Skeletal muscle tissue (tissue), 4 donors: Measurements from ENCODE around the gene CHRNB4. TPM values are rescaled to one million over a fixed set of nuclear protein-coding genes. Genes with fewer than 3 reads are reported as not detected.

Experiments
- H3K27ac ChIP-seq: one replicate; pipeline ENCODE4 v1.7.0; 2013; ENCODE audit warnings: mild to moderate bottlenecking, low read depth, low read length, inconsistent platforms
- H3K27me3 ChIP-seq, 3 donors: one replicate each; pipeline ENCODE4 v1.7.0; 2013; ENCODE audit warnings: low read length in 3 of 3; ENCODE audit not compliant: control insufficient read depth in 3 of 3, insufficient read depth in 3 of 3
- H3K36me3 ChIP-seq, 3 donors: one replicate each; pipeline ENCODE4 v1.7.0; 2013; ENCODE audit warnings: low read length in 3 of 3; ENCODE audit not compliant: control insufficient read depth in 3 of 3, insufficient read depth in 3 of 3
- H3K4me1 ChIP-seq, 3 donors: one replicate each; pipeline ENCODE4 v1.7.0; 2013; ENCODE audit warnings: low read length in 3 of 3, mild to moderate bottlenecking in 3 of 3; ENCODE audit not compliant: control insufficient read depth in 3 of 3, insufficient read depth in 3 of 3
- H3K4me3 ChIP-seq, 3 donors: one replicate each; pipeline ENCODE4 v1.7.0; 2013; ENCODE audit warnings: low read length in 3 of 3
- H3K9ac ChIP-seq, 3 donors: one replicate each; pipeline ENCODE4 v1.7.0; 2013; ENCODE audit warnings: low read length in 3 of 3, mild to moderate bottlenecking in 3 of 3, moderate library complexity in 2 of 3, low read depth in 1 of 3
- H3K9me3 ChIP-seq, 3 donors: one replicate each; pipeline ENCODE4 v1.7.0; 2013; ENCODE audit warnings: low read length in 3 of 3; ENCODE audit not compliant: control insufficient read depth in 3 of 3
- total RNA-seq: library from RNA; depleted of rRNA; stranded (reverse); fragments of >200 nt; gene quantifications from one replicate; pipeline ENCODE4 v1.2.3, GENCODE V29; 2014
- donor health status: Osteomylitis.

Gene CHRNB4
- total RNA-seq, 1 donor from 2014 or later: under 0.01 TPM

DNA sequence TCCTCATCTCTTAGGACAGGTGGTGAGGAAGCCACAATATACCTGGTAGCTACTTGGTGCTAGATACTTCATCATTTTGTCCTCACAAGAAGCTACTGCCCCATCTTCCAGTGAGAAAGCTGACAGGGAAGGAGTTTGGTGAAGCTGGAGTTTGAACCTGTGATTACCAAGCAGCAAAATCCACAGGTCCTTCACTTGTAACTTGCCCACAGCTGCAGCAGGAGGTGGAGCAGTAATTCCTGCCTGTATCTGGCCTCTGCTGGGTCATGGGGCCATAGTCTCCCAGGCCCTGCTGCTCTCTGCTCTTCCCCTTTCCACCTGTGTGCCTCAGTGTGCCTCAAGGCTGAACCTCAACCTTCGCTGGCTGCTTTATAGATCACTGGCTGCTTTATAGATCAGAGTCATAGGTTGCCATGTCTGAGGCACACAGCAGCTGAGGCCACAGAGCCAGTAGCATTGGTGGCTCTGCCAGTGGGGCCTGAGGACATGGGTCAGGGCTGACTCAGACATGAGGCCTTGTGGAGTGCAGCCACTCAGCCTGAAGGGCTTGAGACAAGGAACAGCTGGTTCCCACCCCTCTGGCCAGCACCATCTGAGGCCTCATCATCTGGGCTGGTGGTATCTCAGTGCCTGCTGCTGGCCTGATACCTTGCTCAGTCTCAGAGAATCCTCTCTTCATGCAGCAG is 11.1 kb upstream of the CHRNB4 start:
- Histone ChIP-seq H3K27ac (no peak overlapping the region), H3K4me3 (no peak overlapping the region), H3K27me3 (peaks cover 0 to 3% (median 0%) of the 10 kb centered on the region in 3 donors), H3K9ac (no peak overlapping the region), H3K36me3 (no peaks in the 10 kb centered on the region), H3K4me1 (peaks cover 7 to 13% (median 8%) of the 10 kb centered on the region in 3 donors), H3K9me3 (no peaks in the 10 kb centered on the region)

DNA sequence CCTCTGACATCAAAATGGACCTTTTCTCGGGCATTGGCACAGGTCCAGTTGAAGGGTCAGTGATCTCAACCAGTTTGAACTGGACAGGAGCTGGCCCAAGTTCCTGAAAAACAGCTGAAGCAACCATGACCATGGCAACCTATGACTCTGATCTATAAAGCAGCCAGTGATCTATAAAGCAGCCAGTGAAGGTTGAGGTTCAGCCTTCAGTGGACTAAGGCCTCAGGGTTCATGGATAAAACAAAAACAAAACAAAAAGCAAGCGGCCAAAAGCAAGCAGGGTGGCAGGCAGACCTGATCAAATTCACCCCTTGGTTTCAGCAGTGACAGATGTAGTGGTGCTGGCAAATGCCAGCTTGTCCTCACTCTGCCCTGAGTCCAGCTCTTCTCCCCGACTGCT is 10.0 kb upstream of the CHRNB4 start:
- H3K27ac ChIP-seq: no peak overlapping the region
- H3K4me3 ChIP-seq: no peak overlapping the region
- no peaks in the 10 kb centered on the region for H3K9me3 ChIP-seq
- H3K4me1 ChIP-seq: peaks cover 7 to 13% (median 8%) of the 10 kb centered on the region in 3 donors
- no peak overlapping the region for H3K9ac ChIP-seq
- peaks cover 0 to 3% (median 0%) of the 10 kb centered on the region in 3 donors for H3K27me3 ChIP-seq
- H3K36me3 ChIP-seq: no peaks in the 10 kb centered on the region

DNA sequence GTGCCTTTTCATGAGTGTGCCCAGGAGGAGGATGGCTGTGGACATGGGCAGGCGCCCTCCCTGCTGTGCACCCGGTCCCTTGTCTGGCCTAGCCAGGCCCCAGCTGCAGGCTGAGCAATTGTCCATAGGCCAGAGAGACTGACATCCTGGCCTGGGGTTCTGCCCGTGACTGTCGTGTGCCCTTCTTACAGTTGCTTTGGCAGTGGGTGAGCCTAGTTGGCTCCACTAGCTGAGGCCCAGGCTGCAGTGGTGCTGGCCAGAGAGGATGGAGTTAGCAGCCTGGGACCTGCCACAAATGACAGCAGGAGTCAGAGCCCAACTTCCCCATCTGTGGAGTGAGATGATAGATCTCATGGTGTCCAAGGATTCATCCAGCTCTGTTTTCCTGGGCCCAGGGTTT is 9.0 kb upstream of the CHRNB4 start:
- peaks cover 7 to 13% (median 12%) of the 10 kb centered on the region in 3 donors for H3K4me1 ChIP-seq
- no peak overlapping the region for H3K27ac ChIP-seq
- peak overlapping the region in 1 of 3 donors; percentile 33 for H3K9ac ChIP-seq
- no peaks in the 10 kb centered on the region for H3K36me3 ChIP-seq
- no peaks in the 10 kb centered on the region for H3K9me3 ChIP-seq
- no peak overlapping the region for H3K4me3 ChIP-seq
- peaks cover 0 to 3% (median 0%) of the 10 kb centered on the region in 3 donors for H3K27me3 ChIP-seq

DNA sequence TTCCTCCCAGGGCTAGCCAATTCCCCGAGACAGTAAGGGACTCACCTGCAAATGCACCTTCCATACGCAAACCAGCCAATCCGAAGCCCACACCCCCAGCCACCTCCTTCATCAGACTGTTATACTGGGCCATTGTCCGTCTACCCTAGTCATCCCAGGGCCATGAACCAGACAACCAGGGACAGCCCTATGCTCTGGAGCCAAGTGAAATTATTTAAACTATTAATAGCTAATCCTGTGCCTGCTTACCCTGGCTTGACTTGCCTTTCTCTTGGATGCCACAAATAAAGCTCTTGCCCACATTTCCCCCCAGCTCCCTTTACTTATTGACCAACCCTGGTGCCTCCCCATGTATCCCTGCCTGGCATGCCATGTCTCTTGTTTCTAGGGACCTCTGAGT is 4.0 kb upstream of the CHRNB4 start:
- peaks cover 3 to 12% (median 3%) of the 10 kb centered on the region in 3 donors for H3K4me1 ChIP-seq

DNA sequence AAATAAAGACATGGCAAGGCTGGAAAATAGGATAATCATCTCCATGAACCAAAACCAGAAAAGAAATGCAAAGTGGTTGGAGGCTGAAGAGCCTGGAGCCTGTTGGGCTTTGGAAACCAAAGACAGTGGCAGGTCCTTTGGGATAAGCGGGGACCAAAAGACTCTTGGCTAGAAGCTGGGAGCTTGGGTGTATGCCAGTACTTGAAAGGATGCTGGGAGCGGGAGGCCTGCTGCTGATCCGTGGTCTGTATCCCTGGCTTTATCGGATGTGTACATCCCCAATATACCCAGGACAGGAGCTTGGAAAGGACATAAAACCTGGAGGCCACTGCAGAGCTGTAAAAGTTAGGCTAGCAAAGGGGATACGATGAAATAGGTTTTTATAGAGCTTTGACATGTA is 1.3 kb upstream of the CHRNB4 start:
- peaks cover 3 to 12% (median 3%) of the 10 kb centered on the region in 3 donors for H3K4me1 ChIP-seq
- no peaks in the 10 kb centered on the region for H3K36me3 ChIP-seq
- H3K27ac ChIP-seq: no peak overlapping the region
- no peaks in the 10 kb centered on the region for H3K9me3 ChIP-seq
- no peak overlapping the region for H3K9ac ChIP-seq
- H3K4me3 ChIP-seq: no peak overlapping the region
- peaks cover 4 to 12% (median 6%) of the 10 kb centered on the region in 3 donors for H3K27me3 ChIP-seq

More for the DNA sequence above, 4.0 kb upstream of the CHRNB4 start:
- Histone ChIP-seq H3K27me3 (peaks cover 4 to 12% (median 6%) of the 10 kb centered on the region in 3 donors), H3K9ac (no peak overlapping the region), H3K9me3 (no peaks in the 10 kb centered on the region), H3K4me3 (no peak overlapping the region), H3K27ac (no peak overlapping the region), H3K36me3 (no peaks in the 10 kb centered on the region)

DNA sequence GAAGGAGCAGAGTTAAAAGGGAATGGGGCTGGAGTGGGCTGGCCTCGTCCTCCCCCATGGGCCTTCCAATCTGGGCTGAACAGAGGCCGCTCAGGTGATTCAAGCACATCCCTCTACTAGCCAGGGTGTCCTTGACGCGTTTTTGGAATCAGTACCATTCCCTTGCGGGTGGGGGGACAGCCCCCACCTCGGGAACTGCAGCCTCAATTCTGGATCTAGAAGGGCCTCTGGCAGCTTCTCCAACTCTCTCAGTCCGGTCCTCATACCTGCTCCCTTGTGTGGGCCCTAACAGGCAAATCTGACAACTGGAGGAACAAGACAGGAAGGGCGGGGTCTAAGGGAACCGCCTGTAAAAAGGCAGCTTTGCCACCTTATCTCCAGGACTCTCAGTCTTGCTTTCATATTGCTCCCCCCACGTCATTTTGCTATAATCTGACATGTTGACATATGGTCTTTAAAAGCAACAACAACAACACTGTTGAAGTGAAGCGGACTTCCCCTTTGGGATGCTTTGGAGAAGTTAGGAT is 802 bp upstream of the CHRNB4 start:
- Histone ChIP-seq H3K4me3 (no peak overlapping the region), H3K4me1 (peaks cover 3 to 12% (median 3%) of the 10 kb centered on the region in 3 donors), H3K9ac (no peak overlapping the region), H3K27me3 (peaks cover 4 to 12% (median 6%) of the 10 kb centered on the region in 3 donors), H3K27ac (no peak overlapping the region), H3K9me3 (no peaks in the 10 kb centered on the region), H3K36me3 (no peaks in the 10 kb centered on the region)

DNA sequence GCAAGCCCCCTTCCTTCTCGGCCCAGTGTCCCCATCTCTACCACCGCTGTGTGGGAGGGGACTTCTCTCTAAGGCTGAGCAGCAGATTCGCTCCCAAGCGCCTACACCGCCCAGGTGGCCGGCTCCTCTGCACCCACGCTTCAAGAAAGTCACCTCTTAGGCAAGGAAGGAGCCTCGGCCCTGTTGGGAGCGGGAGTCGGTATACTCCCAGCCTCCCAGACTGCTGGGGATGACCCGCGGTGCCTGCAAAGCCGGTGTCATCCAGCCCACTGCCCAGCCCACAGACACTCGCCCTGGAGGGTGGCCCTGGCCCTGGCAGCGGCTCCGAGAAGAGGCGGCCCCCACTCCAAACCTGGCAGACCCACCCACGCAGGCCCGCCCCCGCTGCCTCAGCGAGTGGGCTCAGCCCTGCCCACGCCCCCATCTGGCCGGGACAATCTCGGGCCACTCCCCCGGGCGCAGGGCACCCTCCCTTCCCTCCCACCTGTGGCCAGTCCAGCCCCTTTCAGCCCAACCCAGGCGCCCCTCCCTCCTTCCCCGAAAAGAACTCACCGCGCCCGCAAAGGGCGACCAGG is 396 bp downstream of the CHRNB4 start:
- H3K9me3 ChIP-seq: no peaks in the 10 kb centered on the region
- H3K27ac ChIP-seq: no peak overlapping the region
- peak overlapping the region in 1 of 3 donors; percentile 16 for H3K9ac ChIP-seq
- peak overlapping the region in 1 of 3 donors; percentile 13 for H3K4me3 ChIP-seq
- no peaks in the 10 kb centered on the region for H3K36me3 ChIP-seq
- H3K27me3 ChIP-seq: peaks cover 4 to 12% (median 6%) of the 10 kb centered on the region in 3 donors
- peaks cover 3 to 12% (median 3%) of the 10 kb centered on the region in 3 donors for H3K4me1 ChIP-seq

DNA sequence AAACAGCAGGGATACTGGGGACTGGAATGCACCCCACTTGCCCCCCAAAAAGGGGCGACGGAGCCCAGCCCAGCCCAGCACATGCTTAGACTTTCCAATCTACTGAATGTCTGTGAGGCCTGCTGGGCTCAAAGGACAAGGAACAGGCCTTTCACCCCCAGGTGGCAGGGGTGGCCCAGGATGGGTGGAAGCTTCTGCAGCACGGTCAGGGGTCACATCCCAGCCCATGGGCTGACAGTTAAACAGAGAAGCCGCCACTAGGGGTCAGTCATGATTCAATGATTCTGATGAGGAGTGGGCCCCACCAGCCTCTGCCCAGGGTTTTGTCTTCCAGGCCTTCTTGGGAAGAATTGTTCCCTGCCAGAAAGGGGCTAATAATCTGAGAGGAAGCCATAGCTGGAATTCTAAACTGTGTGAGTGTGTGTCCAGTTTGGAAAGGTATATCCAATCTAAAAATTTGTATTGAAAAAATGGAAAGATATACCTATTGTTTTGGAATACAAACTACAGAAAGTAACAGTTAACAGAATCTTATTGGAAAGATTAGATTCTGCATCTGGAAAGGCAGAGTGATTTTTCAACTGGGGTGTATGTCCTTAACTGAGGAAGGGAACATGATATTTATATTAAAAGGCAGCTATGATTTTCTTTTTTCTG is 2.2 kb downstream of the CHRNB4 start:
- H3K27ac ChIP-seq: no peak overlapping the region
- H3K9ac ChIP-seq: no peak overlapping the region
- no peaks in the 10 kb centered on the region for H3K36me3 ChIP-seq

DNA sequence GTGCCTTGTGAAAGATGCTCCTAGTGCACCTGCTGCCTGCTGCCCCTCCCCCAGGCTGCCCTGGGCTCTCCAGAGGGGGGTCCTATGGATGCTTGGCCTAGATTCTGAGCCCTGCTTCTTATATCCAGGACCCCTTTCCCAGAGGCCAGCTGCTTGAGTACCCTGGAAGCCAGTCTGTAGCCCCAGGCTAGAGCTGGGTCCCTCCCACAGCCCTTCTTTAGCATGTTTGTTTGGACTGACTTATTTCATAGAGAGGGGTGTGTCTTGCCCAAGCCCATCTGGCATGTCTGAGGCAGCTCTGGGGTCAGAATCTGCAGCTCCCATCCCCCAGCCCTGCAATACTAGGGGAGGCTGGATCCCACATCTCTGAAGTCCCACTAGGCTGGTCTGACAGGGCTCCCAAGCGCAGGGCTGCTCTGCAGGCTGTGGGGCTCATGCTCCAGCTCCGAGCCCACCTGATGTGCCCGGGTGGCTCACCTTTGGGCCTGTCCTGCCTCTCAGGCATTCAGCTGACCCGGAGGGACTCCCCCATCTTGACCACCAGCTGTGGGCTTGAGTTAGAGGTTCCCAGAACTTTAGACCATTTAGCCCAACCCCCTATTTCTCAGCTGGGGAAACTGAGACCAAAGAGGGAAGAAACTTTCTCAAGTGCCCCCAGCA is 3.1 kb downstream of the CHRNB4 start:
- no peaks in the 10 kb centered on the region for H3K36me3 ChIP-seq
- peaks cover 4 to 12% (median 6%) of the 10 kb centered on the region in 3 donors for H3K27me3 ChIP-seq
- no peak overlapping the region for H3K9ac ChIP-seq
- peaks cover 0 to 5% (median 3%) of the 10 kb centered on the region in 3 donors for H3K4me1 ChIP-seq
- H3K9me3 ChIP-seq: peaks cover 0 to 3% (median 3%) of the 10 kb centered on the region in 3 donors
- H3K27ac ChIP-seq: no peak overlapping the region
- H3K4me3 ChIP-seq: no peak overlapping the region

More for the DNA sequence above, 2.2 kb downstream of the CHRNB4 start:
- Histone ChIP-seq H3K4me1 (peaks cover 0 to 5% (median 3%) of the 10 kb centered on the region in 3 donors), H3K4me3 (no peak overlapping the region), H3K9me3 (no peaks in the 10 kb centered on the region), H3K27me3 (peaks cover 4 to 12% (median 6%) of the 10 kb centered on the region in 3 donors)
